BLaER1 (cell line): ENCODE data around the gene GALNT18.

Experiments
- H3K27ac ChIP-seq: shearing (Covaris generic); formaldehyde crosslinking; 2 replicates; pipeline ENCODE4 v1.8.1; 2022
- H3K27me3 ChIP-seq: shearing (Covaris generic); formaldehyde crosslinking; 2 replicates; pipeline ENCODE4 v1.8.1; 2022
- H3K36me3 ChIP-seq: shearing (Covaris generic); formaldehyde crosslinking; 2 replicates; pipeline ENCODE4 v1.8.1; 2022
- H3K4me1 ChIP-seq: shearing (Covaris generic); formaldehyde crosslinking; 2 replicates; pipeline ENCODE4 v1.8.1; 2022
- H3K4me2 ChIP-seq: shearing (Covaris generic); formaldehyde crosslinking; 2 replicates; pipeline ENCODE4 v1.8.1; 2022
- H3K4me3 ChIP-seq: shearing (Covaris generic); formaldehyde crosslinking; 2 replicates; pipeline ENCODE4 v1.8.1; 2022
- H3K9ac ChIP-seq: shearing (Covaris generic); formaldehyde crosslinking; 2 replicates; pipeline ENCODE4 v1.8.1; 2022
- H3K9me3 ChIP-seq: shearing (Covaris generic); formaldehyde crosslinking; 2 replicates; pipeline ENCODE4 v1.8.1; 2022
- H4K20me1 ChIP-seq: shearing (Covaris generic); formaldehyde crosslinking; 2 replicates; pipeline ENCODE4 v1.8.1; 2022
- Cebpa-rat ChIP-seq: shearing (Covaris generic); IDR thresholded peaks from 2 replicates; pipeline ENCODE4 v1.8.1; 2022

GALNT18 gene

DNA sequence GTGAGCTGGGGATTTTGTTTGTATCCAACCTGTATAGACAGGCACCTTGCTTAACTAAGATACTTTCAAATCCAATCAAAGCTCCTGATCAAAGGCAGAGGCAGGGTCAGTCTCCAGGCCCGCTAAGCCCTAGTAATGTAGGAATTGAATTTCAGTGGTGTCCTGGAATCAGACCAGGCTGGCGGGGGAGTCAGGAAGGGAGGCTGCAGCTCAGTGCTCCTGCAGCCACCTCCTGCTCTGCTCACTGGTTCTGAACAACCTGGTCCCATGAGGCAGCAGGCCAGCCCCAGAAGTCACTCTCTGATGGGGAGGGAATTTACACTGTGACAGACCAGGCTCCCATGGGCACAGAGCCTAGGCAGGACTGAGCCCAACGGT lies 38.5 kb upstream of the GALNT18 start:
- H3K4me2 ChIP-seq: peak overlapping the region; percentile 64

DNA sequence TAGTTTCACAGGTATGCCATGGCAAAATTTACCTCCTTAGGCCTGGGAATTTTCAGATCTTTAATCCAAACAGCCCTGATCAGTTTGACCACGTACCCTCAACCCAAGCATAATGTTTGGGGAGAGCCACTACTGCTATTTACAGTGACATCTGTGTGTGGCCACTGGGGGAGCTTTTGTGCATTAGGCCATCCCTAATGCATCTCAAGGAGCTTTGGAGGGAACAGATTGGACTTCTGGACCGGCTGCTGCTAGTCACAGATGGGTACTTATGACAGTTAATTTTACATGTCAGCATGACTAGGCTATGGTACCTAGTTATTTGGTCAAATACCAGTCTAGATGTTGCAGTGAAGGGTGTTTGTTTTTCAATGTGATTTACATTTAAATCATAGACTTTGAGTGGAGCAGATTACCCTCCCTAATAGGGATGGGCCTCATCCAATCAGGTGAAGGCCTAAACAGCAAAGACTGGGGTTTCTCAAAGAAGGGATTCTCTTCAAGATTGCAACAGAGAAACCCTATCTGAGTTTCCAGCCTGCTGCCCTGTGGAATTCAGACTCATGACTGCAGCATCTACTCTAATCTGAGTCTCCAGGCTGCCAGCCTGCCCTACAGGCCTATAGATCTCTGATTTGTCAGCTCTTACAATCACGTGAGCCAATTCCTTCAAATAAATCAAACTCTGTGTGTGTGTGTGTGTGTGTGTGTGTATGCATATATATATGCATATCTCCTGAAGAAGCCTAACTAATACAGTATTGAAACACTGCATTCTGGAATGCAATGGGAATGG lies 38.0 kb upstream of the GALNT18 start:
- Histone ChIP-seq H3K4me2 (no peak overlapping the region), H3K4me3 (no peak overlapping the region), H3K27ac (no peak overlapping the region), H3K9ac (no peak overlapping the region), H3K27me3 (no peaks in the 10 kb centered on the region), H3K36me3 (no peaks in the 10 kb centered on the region), H3K4me1 (peaks cover 28% of the 10 kb centered on the region), H3K9me3 (no peaks in the 10 kb centered on the region), H4K20me1 (no peaks in the 10 kb centered on the region)
- TF ChIP-seq Cebpa-rat: no peak

More for the DNA sequence above, 38.5 kb upstream of the GALNT18 start:
- Histone ChIP-seq H3K27ac (no peak overlapping the region), H3K27me3 (no peaks in the 10 kb centered on the region), H3K4me1 (peaks cover 28% of the 10 kb centered on the region), H4K20me1 (no peaks in the 10 kb centered on the region), H3K9ac (no peak overlapping the region), H3K36me3 (no peaks in the 10 kb centered on the region), H3K9me3 (no peaks in the 10 kb centered on the region), H3K4me3 (no peak overlapping the region)
- TF ChIP-seq Cebpa-rat: no peak

DNA sequence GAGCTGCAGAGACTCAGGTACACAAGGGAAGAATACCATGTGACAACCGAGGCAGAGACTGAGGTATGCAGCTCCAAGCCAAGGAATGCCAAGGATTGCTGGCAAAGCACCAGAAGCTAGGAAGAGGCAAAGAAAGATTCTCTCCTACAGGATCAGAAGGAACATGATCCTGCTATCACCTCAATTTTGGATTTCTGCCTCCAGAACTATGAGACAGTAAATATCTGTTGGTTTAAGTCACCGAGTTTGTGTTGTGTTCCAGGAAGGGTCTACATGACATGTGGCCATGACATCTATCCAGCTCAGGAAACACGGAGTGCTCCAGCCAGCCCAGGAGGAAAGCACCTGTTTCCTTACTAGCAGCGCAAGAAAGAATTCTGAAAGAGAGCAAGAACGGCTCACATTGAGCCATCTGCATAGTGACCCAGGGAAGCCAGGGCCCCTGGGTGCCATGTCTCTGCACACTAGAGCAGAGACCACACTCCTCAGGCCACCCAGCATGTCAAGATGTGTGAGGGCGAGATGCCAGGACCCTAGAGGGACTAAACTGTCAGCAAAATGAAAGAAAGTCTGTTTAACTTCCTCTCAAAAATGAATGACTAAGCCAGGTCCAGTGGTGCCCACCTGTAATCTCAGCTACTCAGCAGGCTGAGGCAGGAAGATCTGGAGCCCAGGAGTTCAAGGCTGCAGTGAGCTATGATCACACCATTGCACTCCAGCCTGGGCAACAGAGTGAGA lies 35.6 kb upstream of the GALNT18 start:
- H3K4me1 ChIP-seq: peaks cover 28% of the 10 kb centered on the region
- H3K27me3 ChIP-seq: no peaks in the 10 kb centered on the region
- H3K36me3 ChIP-seq: no peaks in the 10 kb centered on the region
- no peak overlapping the region for H3K4me3 ChIP-seq
- no peaks in the 10 kb centered on the region for H4K20me1 ChIP-seq
- no peak overlapping the region for H3K27ac ChIP-seq
- no peak overlapping the region for H3K9ac ChIP-seq
- TF ChIP-seq Cebpa-rat: no peak
- H3K9me3 ChIP-seq: no peaks in the 10 kb centered on the region
- H3K4me2 ChIP-seq: peak overlapping the region; percentile 60

DNA sequence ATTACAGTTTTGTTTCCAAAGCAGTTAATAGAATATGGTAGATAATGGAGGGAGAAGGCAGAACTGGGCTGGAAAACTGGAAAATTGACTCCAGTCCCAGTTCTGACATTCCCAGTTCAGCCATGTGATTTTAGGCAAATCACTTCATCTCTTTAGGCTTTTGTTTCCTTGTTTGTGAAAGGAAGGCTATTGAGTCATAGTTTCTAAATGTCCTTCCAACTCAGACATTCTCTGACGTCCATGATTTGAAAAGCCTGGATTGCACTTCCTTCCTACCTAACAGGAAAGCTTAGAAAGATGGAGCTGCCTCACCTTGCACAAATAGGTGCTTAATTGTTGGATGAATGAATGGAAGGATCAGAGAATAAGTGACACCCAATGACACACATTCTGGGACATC lies 19.8 kb upstream of the GALNT18 start:
- H4K20me1 ChIP-seq: no peaks in the 10 kb centered on the region
- H3K27me3 ChIP-seq: no peaks in the 10 kb centered on the region
- no peak overlapping the region for H3K27ac ChIP-seq
- H3K4me3 ChIP-seq: no peak overlapping the region
- H3K4me1 ChIP-seq: no peaks in the 10 kb centered on the region
- H3K4me2 ChIP-seq: no peak overlapping the region
- no peaks in the 10 kb centered on the region for H3K9me3 ChIP-seq
- no peak for TF ChIP-seq Cebpa-rat
- H3K36me3 ChIP-seq: no peaks in the 10 kb centered on the region
- H3K9ac ChIP-seq: no peak overlapping the region

DNA sequence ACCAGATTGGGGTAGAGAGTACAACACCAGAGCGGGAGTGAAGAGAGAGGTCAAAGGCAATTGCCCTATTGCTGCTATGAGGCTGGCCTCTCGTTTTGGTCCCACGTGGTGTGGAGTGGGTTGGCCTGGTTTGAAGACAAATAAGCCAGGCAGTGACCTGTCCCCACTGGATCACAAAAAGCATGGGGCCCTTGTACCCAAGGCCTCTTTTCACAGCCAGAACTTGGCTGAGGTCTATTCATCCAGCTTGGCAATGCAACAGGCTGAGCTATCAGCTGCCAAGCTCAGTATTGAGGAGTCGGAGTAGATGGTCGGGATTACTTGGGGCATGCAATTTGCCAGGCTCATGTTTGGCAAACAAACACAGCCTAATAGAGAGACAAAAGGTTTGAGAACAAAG lies 19.2 kb upstream of the GALNT18 start:
- Histone ChIP-seq H4K20me1 (no peaks in the 10 kb centered on the region), H3K9me3 (no peaks in the 10 kb centered on the region), H3K27me3 (no peaks in the 10 kb centered on the region), H3K27ac (no peak overlapping the region), H3K4me1 (no peaks in the 10 kb centered on the region), H3K36me3 (no peaks in the 10 kb centered on the region), H3K9ac (no peak overlapping the region), H3K4me2 (no peak overlapping the region), H3K4me3 (no peak overlapping the region)
- no peak for TF ChIP-seq Cebpa-rat

DNA sequence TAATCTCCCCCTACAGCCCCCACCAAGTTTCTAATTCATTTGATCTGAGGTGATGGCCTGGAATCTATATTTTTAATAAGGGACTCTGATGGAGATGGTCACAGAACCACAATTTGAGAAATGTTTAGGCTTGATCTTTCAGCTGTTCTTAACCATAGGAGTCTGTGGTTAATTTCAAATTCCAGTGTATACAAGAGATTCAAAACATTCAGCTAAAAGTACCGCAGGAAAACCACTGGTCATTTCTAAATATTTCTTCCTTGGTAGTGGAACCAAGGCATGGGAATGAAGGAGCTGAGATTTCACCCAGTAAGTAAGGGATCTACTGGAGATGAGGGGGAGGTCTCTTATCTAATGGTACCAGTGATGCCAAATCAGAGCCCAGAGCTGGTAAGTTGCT lies 18.3 kb upstream of the GALNT18 start:
- Histone ChIP-seq H4K20me1 (no peaks in the 10 kb centered on the region), H3K4me3 (no peak overlapping the region), H3K27ac (no peak overlapping the region), H3K9me3 (no peaks in the 10 kb centered on the region), H3K4me2 (no peak overlapping the region), H3K9ac (no peak overlapping the region), H3K27me3 (no peaks in the 10 kb centered on the region), H3K36me3 (no peaks in the 10 kb centered on the region), H3K4me1 (no peaks in the 10 kb centered on the region)
- no peak for TF ChIP-seq Cebpa-rat

DNA sequence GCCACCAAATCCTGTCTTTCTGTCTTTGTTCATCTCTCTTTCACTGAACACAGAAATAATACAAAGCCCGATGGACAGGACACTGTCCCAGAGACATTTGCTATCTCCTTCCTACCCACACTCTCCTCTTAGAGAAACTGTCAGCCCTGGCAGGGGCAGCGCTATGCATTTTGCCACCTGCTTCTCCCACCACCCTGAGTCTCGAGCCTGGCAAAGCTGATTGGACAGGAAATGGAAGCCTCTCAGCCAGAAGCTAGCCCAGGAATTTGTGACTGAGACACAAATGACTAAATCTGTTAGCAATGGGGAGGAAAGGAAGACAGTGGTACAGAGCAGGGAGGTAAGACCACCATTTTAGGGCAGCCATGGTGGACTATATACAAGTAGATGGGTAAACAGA lies 14.9 kb upstream of the GALNT18 start:
- Histone ChIP-seq H4K20me1 (no peaks in the 10 kb centered on the region), H3K27ac (no peak overlapping the region), H3K36me3 (no peaks in the 10 kb centered on the region), H3K9ac (no peak overlapping the region), H3K4me2 (no peak overlapping the region), H3K4me1 (no peaks in the 10 kb centered on the region), H3K27me3 (no peaks in the 10 kb centered on the region), H3K9me3 (no peaks in the 10 kb centered on the region), H3K4me3 (no peak overlapping the region)
- TF ChIP-seq Cebpa-rat: no peak

DNA sequence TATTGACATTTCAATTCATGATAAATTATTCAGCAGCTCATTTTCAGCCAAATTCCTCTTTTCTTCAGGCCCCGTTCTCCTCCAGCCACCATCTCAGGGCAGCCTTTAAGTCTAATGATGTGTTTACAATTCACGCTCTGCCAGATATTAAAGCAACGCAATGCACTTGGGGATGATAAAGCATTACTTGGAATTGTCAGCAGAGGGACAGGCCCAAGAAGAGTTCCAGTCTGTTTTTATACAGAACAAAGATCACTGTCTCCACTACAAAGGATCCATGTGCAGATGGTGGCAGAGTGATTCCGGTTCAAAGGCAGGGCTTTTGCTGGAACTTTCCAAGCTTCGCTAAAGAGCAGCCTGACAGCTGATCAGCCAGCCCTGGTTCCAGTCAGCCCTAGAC lies 13.6 kb upstream of the GALNT18 start:
- H3K4me1 ChIP-seq: no peaks in the 10 kb centered on the region
- no peak overlapping the region for H3K27ac ChIP-seq
- H3K9ac ChIP-seq: no peak overlapping the region
- no peaks in the 10 kb centered on the region for H4K20me1 ChIP-seq
- TF ChIP-seq Cebpa-rat: no peak
- H3K9me3 ChIP-seq: no peaks in the 10 kb centered on the region
- no peaks in the 10 kb centered on the region for H3K36me3 ChIP-seq
- H3K27me3 ChIP-seq: no peaks in the 10 kb centered on the region
- no peak overlapping the region for H3K4me2 ChIP-seq
- no peak overlapping the region for H3K4me3 ChIP-seq

DNA sequence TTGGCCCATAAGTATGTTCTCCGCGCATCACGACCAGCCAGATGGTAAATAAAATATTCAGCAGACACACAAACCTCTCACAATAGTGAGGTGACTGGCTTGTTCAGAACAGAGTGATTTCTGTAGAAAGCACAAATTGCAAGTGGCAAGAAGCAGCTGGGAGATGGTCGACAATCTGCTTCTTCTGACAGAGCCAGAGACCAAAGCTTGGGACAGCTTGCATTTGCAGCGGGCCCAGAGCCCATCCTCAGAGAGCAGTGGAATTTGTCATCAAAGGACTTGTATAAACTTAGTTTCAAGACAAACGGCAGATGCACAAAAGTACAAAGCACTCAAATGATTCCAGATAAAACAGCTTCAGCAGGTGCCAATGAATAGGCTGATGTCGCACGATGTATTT lies 7.6 kb upstream of the GALNT18 start:
- H3K4me2 ChIP-seq: no peak overlapping the region
- H4K20me1 ChIP-seq: no peaks in the 10 kb centered on the region
- no peaks in the 10 kb centered on the region for H3K9me3 ChIP-seq
- no peak overlapping the region for H3K9ac ChIP-seq
- no peak for TF ChIP-seq Cebpa-rat
- no peaks in the 10 kb centered on the region for H3K36me3 ChIP-seq
- H3K27me3 ChIP-seq: no peaks in the 10 kb centered on the region
- no peak overlapping the region for H3K4me3 ChIP-seq
- H3K27ac ChIP-seq: no peak overlapping the region
- no peaks in the 10 kb centered on the region for H3K4me1 ChIP-seq

DNA sequence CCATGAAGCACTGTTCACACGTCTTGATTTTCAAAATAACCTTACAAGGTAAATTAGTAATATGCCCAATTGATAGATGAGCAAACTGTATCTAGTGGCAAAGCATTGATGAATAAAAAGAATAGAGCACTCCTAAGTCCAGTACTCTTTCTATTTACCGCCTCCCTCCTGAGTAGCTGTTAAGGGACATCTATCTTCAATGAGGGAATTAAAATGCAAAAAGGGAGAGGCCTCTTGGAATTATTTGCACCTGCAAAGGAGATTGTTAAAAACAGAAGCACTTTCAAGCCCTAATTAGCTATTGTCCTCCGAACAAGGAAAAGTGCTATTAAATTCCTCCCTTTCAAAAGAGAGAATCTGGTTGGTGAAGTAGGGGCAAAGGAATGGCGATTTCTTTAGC lies 6.8 kb upstream of the GALNT18 start:
- Histone ChIP-seq H3K36me3 (no peaks in the 10 kb centered on the region), H3K27me3 (no peaks in the 10 kb centered on the region), H3K9me3 (no peaks in the 10 kb centered on the region), H3K4me2 (no peak overlapping the region), H3K27ac (no peak overlapping the region), H3K4me3 (no peak overlapping the region), H3K9ac (no peak overlapping the region), H3K4me1 (no peaks in the 10 kb centered on the region), H4K20me1 (no peaks in the 10 kb centered on the region)
- TF ChIP-seq Cebpa-rat: no peak
